SH-SY5Y (cell line): ENCODE results near the gene RHOBTB3.

Experiments used
- GATA2 ChIP-seq: IDR thresholded peaks from 2 replicates; pipeline ENCODE4 v1.6.1; 2011; ENCODE audit warnings: mild to moderate bottlenecking, low read depth, low read length
- GATA3 ChIP-seq: IDR thresholded peaks from 2 replicates; pipeline ENCODE4 v1.6.1; 2011; ENCODE audit warnings: low read depth, mild to moderate bottlenecking, low read length, moderate library complexity

DNA sequence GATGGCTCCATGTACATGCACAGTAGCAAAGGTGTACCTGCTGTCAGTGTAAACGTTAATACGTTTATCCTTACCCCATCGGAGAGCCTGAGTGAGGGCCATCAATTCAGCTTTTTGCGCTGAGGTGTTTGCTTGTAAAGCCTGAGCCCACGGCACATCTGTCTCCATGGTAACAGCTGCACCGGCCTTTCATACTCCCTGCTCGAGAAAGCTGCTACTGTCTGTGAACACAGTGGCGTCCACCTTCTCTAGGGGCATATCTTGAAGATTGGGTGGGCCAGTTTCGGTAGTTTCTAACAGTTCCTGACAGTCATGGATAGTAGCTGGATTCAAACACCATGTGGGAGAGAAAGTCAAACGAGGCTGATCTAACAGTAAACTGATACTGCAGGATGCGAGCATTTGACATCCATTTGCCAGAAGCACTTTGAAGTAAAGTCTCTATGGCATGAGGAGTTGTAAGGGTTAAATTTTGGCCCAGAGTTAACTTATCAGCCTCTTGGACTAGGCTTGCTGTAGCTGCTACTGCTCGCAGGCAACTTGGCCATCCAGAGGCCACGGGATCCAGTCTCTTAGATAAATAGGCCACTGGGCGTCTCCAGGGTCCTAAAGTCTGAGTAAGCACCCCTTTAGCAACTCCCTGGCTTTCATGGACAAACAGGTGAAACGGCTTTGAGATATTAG lies 21.0 kb upstream of the RHOBTB3 start:
- TF ChIP-seq GATA2 (no peak), GATA3 (no peak)
